NCI-H526 (cell line): ENCODE data around the gene FERMT3.

Experiments used
- DNase-seq, 2 experiments: peaks; one replicate each; lab custom pipeline; 2025; lab: John Stamatoyannopoulos, UW

The FERMT3 gene

DNA sequence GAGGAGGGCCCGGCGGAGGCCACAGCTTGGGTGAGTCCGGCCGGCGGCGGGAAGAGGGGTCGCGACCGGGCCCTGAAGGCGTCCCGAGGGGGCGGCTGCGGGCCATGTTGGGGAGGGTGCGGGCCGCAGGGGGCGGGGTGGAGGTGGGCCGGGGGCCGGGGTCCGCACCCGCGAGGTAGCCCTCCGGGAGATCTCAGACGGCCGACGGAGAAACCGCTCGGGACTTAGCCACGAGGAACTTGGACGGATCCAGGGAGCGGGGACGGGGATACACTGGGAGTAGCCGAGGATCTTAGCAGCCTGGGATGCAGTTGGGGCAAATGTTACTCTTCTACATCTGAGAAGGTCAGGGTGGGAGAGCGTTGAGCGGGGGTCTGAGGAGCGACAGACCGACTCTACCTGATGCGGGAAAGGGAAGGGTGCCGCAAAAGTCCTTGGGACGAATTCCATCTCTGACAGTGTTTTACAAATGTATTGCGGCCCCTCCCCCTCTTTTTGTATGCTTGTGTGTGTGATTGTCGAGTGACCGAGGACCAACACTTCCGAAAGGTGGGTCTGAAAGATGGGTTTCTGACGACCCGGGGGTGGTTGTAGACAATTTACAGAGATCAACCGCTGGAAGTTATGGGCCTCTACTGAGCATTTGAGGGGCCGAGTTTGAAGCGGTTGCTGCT lies 19.9 kb upstream of the FERMT3 start:
- peak in 1 of 2 experiments; percentile 46 for DNase-seq

DNA sequence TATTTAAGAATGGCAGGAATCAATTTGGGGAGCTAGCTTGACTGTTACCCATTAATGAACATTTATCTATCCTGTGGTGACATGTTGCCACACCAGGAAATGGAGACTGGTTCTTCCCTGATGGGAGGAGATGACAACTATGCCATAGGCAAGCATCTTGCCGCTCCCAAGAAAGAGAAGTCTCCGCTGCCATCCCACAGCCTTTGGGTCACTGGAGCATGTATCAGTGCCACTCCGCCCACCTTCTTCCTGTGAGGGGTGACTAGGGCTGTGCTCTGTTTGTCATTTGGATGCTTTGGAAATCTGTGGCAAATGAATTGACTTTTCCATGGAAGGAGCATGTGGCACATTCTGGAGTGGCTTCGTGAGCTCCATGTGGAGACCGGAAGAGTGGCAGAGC lies 14.1 kb upstream of the FERMT3 start:
- DNase-seq = no peak

DNA sequence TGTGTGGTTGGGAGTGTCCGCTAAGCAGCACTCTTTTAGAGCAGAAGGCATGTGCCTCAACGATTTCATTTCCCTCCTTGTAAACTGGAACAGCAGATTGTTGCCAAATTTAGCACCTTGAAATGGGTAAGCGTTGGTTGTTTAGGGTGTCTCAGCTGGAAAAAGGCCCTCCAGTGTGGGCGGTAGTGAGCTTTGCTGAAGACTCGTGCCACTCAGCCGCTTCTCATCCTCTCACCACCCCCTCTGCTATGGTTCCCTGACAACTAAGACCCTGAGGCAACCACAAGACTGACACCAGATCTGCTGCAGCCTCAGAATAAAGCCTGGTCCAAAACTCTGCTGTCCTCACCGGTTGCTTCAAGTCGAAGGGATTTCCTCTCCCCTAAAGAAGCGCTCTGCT lies 9.9 kb upstream of the FERMT3 start:
- no peak for DNase-seq

DNA sequence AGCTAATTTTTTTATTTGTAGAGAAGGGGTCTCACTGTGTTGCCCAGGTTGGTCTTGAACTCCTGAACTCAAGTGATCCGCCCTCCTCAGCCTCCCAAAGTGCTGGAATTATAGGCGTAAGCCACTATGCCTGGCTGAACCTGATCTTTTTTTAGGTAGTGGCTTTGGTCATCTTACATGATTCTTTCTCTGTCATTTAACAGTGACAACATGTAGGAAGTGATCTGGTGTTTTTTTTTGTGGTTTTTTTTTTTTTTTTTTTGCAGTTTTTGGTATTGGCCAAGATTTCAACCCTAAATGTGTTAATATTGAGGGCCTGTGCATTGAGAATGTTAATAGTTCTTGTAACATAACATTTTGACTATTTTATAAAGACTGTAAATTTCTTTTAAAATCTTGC lies 8.0 kb upstream of the FERMT3 start:
- DNase-seq = no peak

DNA sequence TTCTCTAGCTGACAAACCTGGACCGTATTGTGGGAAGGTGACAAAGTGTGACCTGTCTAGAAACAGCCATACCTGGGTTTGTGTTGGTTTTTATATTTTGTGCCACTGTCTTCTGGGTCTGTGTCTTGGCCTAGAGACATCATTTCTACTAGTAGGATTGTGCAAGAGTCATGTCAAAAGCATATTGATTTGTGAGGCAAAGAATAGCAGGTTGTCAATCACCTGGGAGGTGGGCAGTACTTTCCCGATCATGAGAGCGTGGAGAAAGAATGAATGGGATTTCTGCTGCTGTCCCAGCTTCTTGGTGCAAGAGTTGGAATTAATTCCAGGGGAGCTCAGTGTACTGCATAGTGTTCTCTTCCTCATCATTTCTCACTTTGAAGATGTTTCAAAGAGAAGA lies 5.0 kb upstream of the FERMT3 start:
- no peak for DNase-seq

DNA sequence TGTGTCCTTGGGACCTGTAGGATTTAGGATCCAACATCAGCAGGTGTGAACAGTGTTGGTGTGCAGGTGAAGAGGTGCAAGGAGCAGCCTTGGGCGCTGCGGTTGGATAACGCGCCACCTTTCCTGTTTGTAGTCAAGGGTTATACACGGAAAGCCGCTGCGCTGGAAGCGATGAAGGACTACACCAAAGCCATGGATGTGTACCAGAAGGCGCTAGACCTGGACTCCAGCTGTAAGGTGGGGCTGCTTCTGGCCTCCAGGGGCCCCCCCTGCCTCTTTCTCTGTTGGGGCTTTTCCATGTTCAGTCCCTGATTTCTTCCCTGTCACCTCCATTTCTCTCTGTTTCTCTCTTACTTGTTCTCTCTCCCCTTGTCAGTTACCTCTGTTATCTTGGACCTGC lies 3.5 kb upstream of the FERMT3 start:
- no peak for DNase-seq

DNA sequence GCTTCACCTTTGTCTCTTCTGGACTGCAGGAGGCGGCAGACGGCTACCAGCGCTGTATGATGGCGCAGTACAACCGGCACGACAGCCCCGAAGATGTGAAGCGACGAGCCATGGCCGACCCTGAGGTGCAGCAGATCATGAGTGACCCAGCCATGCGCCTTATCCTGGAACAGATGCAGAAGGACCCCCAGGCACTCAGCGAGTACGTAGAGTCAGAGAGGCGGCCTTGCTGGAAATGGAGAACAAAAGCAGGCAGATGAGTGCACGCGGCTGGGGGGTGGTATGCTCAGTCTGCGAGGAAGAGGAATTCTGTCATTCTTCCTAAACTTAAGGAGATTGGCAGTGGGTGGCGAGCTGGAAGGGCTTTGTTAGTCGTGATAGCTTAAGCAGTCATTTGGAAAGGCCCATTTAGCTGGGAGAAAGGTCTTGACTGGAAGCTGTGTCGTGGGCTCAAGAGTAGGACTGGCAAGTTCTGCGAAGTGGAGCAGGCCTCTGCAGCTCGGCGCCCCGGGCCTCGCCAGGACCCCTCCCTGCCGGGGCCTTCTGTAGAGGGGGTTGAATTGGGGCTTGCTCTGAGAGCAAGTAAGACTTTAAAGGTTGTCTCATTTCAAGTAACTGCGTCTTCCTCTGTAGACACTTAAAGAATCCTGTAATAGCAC lies 3.0 kb upstream of the FERMT3 start:
- DNase-seq = no peak

DNA sequence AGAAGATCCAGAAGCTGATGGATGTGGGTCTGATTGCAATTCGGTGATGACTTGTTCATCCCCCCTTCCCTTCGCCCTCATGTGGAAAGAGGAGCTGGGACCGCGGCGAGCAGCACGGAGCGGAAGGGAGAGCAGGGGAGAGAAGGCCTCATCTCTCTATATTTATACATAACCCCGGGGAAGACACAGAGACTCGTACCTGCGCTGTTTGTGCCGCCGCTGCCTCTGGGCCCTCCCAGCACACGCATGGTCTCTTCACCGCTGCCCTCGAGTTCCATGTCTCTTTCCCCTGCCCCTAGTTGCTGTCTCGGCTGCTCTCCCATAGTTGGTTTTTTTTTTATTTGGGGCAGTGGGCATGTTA lies 2.5 kb upstream of the FERMT3 start:
- no peak for DNase-seq

DNA sequence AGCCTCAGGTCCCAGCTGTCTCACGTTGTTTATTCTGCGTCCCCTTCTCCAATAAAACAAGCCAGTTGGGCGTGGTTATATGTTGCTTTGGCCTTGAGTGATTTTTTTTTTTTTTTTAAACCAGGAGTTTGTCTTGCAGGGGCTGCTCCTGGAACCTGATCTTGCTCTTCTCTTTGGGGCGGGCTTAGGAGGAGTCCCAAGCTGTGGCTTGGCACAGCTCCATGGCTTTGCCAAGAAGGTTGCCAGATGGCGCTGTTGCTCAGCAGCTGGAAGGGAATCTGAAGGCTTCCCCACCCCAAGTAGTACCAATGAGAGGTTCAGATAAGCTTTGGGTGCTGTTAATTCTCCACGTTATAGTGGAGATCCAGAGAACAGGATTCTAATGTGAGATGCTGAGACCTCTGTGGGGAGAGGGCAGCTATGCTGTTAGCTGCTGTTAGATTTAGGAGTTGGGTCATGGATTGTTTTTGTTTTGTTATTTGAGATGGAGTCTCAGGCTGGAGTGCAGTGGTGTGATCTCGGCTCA lies 2.0 kb upstream of the FERMT3 start:
- peak; percentile 67 to 86 for DNase-seq

DNA sequence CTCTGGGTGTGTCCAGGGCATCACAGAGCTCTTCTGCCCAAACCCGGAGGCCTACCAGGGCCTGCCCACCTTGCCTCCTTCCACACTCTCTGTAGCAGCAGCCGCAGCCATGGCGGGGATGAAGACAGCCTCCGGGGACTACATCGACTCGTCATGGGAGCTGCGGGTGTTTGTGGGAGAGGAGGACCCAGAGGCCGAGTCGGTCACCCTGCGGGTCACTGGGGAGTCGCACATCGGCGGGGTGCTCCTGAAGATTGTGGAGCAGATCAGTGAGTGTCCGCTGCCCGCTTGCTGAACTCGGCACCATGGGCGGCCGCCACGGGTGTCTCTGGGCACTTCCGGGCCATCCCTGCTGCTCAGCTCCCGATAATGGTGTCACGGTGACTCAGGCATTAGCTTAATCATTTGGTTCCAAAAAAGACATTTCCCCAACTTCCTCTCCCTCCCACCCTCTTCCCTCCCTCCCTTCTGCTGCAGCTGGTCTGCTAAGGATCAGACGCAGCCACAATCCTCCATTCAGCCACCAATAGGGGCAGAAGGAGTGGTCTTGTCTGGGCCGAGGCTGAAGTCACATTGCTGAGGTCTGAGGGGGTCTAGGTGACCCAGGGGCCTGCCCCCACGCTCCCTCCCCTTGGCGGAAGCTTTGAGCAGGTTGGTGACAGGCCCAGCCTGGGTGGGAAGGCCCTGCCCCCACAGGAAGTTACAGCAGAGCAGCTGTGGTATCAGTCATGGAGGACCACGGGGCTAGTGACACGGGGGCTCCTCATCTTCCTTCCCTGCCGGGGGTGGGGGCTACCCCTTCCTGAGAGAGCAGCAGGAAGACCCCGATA lies 950 bp downstream of the FERMT3 start:
- DNase-seq = no peak

DNA sequence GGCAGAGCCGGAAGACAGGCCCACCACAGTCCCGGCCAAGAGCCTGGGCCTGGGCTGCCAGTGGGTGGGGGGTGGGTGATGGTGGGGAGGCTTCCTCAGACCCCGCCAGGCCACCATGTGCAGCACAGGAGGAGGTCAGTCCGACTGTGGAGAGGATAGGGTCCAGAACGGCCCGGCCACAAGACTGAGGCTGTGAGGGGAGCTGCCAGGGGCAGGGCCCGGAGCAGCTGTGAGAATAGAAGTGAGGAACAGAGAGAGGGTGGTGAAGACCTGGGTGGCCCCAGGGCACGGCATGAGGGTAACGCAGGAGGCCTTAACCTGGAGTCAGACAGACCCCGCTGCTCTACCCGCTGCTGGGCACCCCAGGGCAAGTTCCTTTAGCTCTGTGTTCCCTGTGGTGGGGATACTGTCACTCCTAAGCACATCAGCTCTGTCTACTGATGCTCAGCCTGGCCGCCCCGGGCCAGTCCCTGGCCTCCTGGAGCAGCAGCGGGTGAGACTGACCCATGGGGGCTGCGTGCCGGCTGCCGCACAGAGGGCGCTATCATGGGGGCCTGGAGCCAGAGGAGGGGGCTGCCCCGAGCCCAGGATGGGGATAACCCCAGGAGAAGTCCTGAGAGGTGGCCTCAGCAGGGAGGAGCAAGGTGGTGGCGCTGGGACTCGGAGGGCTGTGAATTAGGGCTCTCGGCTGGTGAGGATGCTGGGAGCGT lies 1.7 kb downstream of the FERMT3 start:
- no peak for DNase-seq

DNA sequence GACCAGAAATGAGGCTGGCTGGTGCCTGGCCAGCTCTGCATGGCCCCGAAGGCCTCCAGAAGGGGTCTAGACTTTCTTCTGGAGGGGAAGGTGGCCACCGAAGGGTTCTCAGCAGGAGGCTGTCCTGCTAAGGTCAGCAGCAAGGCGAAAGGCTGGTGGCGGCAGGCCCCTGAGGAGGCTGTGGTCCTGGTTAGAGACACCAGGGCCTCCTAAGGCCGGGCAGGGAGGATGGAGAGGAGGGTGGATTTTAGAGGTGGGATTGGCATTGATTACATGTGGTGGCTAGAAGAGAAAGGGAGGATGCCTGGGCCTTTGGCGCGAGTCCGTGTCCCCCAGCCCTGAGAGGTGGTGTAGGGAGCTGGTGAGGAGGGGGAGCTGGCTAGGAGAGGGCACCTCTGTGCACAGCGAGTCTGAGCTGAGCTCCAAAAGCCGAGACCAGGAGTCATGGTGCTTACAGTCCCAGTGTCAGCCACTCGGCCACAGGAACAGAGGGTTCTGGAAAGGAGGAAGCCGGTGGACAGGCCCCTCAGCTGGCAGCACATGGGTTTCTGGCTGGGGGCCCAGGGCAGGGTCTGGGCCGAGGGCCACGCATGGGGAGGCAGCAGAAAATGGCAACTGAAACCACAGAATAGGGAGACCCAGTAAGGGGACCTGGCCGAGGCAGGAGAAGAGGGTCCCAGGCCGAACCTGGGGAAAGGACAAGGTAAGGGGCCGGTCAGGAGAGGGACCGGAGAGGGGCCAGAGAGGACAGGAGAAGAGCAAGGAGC lies 2.5 kb downstream of the FERMT3 start:
- no peak for DNase-seq

DNA sequence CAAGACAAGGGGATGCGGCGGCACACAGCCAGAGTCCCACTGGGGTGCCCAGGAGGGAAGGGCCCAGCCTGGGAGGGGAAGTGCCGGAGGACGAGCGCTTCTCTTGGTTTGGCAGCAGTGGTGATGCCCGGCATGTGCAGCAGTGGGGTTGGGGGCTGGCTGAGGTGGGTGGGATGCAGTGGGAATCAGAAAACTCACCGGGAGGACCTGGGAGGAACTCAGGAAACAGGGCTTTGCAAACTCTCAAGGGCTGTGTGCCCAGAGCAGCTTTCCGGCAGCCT lies 3.0 kb downstream of the FERMT3 start:
- no peak for DNase-seq

DNA sequence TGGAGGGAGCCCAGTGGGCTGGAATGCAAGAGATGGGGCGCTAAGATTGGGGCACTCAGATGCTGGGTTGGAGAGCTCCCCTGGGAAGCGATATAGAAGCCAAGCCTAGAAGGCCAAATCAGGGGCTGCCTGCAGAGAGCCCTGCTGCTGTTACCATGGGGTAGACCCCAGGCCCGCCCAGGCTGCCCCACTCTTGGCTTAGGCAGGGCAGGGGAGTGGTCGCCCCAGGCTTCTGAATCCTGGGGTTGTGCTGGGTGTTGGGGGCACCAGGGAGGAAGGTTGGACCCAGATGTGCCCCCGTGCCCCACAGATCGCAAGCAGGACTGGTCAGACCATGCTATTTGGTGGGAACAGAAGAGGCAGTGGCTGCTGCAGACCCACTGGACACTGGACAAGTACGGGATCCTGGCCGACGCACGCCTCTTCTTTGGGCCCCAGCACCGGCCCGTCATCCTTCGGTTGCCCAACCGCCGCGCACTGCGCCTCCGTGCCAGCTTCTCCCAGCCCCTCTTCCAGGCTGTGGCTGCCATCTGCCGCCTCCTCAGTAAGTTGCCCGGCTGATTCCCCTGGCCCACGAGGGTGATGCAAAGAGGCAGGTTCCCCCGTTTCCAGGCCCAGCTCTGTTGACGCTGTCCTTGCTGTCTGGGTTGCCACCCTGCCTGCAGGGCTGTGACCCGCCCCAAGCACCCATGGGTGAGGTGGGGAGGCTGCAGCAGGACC lies 3.9 kb downstream of the FERMT3 start:
- DNase-seq = no peak

DNA sequence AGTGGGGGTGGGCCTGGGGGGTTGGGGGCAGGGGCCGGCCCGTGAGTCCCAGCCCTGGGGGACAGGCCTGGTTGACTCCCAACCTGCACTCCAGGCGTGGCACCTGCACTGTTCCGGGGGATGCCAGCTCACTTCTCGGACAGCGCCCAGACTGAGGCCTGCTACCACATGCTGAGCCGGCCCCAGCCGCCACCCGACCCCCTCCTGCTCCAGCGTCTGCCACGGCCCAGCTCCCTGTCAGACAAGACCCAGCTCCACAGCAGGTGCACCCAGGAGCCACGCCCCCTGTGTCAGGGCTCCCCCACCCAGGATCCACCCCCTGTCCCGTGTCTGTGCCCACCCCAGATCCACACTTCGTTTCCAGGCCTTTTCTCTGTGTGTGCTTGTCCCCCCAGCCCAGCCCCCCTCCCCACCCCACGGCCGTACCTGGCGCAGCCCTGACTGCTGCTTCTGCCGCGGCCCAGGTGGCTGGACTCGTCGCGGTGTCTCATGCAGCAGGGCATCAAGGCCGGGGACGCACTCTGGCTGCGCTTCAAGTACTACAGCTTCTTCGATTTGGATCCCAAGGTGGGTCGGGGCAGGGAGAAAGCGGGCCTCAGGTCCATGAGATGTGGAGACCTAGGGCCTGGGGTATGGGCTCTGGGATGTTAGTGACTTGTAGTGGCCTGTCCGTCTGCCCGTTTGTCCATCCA lies 4.8 kb downstream of the FERMT3 start:
- DNase-seq = no peak

DNA sequence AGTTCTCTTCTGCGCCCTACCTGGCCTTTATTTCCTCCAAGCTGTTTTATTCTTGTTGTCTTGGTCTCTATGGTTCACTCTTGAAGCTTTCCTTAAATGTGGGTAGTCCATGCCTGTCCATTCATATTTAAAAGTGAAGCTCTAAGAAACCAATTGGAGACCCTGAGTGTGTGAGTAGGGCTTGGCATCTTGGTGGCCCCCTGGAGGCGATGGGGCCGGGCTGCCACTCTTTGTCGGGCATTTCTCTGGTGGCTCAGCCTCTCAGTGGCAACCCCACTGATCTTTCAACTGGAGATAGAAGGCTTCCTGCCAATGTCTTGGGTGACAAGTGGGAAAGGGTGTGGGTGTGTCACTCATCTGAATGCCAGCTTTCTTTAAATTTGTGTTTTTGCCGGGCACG lies 10.4 kb downstream of the FERMT3 start:
- DNase-seq = no peak

DNA sequence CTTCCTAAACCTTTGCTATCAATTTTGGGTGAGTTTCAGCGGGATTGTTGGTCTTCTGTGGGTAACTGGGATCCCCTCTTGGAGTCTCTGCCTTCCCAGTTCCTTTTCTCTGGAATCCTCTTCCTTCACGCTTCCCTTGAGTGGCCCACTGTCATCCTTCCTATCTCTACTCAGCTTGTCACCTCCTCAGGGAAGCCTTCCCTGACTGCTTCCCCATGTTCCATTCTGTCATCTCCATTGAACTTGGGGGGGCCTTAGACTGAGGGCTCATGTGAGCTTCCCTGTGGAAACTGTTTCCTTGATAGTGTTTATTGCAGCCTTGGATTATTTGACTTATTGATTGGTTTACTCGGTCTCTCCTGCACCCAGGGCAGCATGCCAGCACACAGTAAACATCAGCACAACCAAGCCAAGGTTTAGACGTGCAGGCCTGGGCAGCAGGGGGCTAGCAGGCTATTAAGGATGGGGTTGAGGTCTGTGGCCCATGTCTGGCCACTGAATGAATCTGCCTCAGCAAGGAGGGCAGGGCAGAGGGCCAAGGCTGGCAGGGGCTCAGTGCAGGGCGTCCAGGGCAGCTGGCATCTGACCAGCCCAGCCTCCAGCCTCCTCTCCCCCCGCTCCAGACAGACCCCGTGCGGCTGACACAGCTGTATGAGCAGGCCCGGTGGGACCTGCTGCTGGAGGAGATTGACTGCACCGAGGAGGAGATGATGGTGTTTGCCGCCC lies 12.3 kb downstream of the FERMT3 start:
- DNase-seq = no peak

DNA sequence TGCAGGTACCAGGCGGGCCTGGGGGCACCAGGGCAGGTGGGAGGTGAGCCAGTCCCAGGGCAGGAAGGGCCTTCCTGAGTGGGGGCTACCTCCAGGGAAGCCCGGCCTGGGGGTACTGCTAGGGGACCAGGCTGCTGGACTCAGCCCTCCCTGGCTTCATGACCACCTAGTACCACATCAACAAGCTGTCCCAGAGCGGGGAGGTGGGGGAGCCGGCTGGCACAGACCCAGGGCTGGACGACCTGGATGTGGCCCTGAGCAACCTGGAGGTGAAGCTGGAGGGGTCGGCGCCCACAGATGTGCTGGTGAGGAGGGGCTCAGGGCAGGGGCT lies 12.8 kb downstream of the FERMT3 start:
- DNase-seq = no peak

DNA sequence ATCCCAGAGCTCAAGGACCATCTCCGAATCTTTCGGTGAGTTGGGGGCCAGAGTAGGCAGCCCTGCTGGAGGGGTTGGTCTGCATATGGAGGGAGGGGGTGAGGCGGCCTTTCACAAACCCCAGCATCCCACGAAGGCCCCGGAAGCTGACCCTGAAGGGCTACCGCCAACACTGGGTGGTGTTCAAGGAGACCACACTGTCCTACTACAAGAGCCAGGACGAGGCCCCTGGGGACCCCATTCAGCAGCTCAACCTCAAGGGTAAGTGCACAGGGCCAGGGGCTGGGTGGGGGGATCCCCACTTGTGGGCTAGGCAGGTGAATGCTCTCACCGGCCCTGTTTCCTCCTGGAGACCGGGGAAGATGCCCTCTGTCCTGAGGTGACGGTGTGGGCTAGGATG lies 13.2 kb downstream of the FERMT3 start:
- no peak for DNase-seq

DNA sequence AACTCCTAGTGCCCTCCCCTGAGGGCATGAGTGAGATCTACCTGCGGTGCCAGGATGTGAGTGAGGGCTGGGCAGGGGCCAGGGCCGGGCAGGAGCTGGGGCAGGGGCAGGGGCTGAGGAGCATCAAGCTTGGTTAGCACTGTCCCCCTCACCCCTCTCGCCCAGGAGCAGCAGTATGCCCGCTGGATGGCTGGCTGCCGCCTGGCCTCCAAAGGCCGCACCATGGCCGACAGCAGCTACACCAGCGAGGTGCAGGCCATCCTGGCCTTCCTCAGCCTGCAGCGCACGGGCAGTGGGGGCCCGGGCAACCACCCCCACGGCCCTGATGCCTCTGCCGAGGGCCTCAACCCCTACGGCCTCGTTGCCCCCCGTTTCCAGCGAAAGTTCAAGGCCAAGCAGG lies 13.8 kb downstream of the FERMT3 start:
- no peak for DNase-seq
